Hematopoietic multipotent progenitor cell treated with erythropoietin and hydrocortisone succinate and interleukin-3 and kit ligand, for 4 days (in vitro differentiated cells): ENCODE data around the gene PLK1.
A peak's percentile ranks its signal among the peaks of the same experiment; 100 is the strongest.

Experiments
- DNase-seq: peaks from one replicate; pipeline ENCODE4 v3.0.0-alpha.2; 2015

Gene PLK1

GRCh38 chr16:23682181-23682580, 3.5 kb downstream of the PLK1 start:
- DNase-seq: peak; percentile 46

DNA sequence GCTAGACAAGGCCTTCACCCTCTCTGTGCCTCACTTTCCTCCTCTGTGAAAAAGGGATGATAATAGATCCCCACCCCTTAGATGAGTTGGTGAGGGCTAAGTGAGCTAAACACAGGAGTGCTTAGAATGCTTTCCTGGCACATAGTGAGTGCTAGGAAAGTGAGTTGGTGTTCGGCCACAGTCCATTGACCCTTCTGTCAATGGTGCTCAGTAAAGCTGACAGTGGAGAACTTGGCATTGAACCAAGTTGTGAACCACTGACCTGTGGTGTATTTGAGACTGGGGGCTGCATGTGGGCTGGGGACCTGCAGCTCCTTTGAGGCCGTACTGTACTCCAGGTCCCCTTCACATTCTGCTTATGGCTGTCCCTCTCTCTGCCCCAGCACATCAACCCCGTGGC, 4.8 kb downstream of the PLK1 start:
- no peak for DNase-seq

- no peak for DNase-seq
These were observed 8.5 kb downstream of the PLK1 start for GRCh38 chr16:23687034-23687808.

GRCh38 chr16:23689442-23690187, 10.9 kb downstream of the PLK1 start:
- DNase-seq: no peak

- no peak for DNase-seq
These were observed 12.2 kb downstream of the PLK1 start for GRCh38 chr16:23690771-23691482.

DNA sequence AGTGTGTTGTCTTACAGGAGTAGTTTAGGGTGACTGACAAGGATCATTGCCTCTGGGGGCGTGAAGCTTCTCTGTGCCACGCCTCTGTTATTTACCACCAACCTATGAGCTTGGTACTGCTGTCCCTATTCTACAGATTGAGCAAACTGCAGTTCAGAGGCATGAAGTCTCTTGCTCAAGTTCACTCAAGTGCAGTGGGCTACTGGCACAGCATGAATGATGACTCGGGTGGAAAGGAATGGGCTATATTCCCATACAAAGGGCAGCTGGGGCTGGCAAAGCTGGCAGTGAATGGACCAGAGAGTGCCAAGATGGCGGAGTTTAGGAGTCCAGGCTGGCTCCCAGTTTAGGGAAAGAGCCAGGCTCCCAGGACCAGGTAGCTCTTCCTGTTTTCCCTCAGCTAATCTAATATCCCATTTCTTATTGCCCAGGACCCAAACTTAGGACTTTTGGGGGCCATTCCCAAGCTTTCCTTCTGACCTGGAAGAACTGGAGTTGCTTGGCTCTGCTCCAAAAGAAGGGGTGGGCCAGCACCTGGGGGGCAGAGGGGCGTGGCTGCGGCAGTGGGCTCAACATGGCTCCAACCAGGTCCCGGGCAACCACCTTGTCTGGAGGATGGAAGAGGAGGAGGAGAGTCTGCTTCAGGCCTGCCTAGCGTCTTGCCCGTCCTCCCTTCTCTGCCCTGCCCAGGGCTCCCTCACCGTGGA, 12.9 kb downstream of the PLK1 start:
- DNase-seq: peak; percentile 40

DNA sequence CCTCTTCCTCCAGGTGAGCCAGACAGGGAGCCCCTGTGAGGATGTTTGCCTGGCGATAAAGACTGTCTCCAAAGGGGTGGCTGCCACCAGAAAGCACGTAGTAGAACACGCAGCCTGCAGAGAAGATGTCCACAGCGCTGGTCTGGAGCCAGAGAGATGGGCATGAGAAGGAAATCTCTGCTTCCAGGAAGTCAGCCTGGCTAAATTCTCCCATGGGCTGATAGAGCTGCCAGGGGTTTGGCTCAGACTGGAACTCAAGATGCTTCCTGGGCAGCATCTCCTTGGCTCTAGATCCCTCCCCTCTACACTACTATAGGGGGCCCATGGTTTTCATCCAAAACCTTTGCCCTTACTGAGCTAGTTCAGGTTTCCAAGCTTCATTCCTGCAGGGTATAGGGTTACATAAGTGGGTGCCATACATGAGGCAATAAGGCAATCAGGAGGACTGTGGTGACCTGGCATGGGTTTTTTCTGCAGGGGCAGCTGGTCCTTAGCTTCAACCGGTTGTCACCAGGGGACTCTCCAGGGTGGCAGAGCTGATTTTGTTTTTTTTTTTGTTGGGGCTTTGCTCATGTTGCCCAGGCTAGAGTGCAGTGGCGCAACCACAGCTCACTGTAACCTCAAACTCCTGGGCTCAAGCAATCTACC, 13.6 kb downstream of the PLK1 start:
- DNase-seq: no peak

DNA sequence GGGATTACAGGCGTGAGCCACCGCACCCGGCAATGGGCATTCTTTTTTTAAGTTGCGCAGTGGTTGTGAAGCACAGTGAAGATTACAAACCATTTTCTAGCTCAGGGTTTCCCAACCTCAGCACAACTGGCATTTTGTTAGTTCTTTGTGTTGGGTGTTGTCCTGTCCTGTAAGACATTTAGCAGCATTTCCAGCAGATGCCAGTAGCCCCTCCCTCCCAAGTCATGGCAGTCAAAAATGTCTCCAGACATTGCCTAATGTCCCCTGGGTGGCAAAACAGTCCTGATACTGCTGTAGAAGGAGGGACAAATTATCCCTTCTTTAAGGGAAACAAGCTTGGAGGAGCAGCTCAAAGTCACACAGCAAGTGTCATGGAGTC, 15.6 kb downstream of the PLK1 start:
- no peak for DNase-seq

DNA sequence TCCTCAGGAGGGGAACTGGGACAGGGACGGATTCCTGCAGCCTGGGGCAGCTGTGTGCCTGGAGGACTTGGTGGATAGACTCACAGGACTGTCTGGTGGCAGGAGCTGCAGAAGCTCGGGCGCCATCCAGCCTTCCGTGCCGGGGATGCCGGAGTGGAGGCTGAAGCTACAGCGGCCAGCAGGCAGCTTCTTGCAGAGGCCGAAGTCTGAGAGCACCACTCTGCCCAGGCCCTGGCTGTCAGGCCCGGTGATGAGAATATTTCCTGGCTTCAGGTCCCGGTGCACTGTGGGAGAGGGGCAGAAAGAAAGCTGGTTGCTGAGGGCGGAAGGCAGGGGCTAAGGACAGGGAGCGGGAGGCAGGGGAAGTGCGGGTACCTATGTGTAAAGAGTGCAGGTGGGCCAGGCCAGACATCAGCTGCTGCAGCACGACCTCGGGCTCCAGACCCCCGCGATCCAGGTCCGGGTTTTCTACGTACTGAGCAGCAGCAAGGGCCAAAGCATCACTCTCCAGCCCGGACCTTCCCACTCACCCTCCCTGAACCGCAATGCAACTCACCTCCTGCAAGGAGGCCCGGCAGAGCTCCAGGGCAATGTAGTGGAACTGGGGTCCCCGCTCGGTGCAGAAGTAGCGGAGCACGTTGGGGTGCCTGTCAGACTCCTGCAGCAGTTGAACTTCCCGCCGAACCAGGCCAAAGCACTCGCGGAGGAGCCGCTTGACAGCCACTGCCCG, 16.1 kb downstream of the PLK1 start:
- peak; percentile 42 for DNase-seq

DNA sequence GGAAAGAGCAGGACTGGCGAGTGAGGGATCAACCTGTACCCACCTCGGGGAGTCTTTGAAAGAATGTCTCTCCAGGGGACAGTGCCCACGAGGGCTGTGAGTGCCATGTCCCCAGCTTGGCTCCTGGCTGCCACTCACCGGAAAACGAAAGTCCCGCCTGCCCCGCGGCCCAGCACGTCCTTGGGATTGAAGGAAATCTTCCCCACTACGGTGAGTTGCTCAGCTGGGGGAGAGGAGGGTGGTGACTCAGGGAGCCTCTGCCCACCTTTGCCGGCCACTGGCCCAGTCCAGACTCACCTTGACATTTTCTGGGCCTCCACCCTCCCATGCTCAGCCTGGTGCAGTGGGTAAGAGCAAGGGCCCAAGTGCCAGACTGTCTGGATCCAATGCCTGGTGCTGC, 17.1 kb downstream of the PLK1 start:
- DNase-seq: no peak

- no peak for DNase-seq
These were observed 20.4 kb downstream of the PLK1 start for GRCh38 chr16:23699100-23699499.

DNA sequence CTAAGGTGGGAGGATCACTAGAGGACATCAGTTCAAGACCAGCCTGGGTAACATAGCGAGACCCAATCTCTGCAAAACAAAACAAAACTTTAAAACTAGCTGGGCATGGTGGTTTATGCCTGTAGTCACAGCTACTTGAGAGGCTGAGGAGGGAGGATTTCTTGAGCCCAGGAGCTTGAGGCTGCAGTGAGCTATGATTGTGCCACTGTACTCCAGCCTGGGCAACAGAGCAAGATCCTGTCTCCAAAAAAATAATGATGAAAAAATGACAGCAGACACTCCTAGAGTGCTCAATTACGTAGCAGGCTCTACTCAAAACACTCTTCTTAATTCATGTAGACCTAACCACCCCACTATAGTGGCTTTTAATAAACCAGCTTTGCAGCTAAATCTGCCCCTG, 21.4 kb downstream of the PLK1 start:
- no peak for DNase-seq

DNA sequence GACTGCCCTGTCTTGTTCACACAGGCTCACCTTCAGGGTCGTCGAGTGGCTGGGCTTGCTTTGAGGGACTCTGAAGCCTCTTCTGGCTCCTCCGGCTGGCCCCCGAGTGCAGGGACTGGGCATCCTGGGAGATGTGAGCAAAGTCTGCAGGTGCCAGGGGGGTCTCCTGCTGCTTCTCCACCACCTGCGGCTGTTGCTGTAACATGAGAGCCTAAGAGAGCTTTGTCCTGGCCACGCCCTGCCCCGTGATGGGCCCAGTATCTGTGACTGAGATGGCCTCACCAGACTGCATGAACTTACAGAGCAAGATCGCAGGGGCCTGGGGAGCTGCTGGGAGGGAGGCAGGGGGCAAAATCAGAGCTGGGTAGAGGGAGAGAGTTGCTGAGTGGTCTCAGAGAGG, 21.8 kb downstream of the PLK1 start:
- DNase-seq: no peak

GRCh38 chr16:23701045-23701444, 22.4 kb downstream of the PLK1 start:
- DNase-seq: no peak

DNA sequence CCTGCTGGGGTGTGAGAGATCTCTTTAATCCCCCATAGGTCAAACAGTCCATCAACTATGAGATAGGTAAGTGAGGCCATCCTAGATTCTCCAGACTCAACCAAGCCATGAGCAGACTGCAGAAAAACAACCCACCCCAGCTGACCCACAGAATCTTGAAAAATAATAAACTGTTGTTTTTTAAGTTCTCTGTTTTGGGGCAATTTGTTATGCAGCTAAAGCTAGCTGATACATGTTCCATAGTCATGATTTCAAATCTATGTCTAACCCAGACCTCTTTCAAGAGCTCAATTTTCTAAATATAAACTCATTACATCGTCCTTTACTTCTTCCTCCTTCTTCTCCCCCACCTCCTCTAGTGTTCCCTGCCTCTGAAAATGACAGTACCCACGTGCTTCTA, 24.3 kb downstream of the PLK1 start:
- DNase-seq: no peak

- DNase-seq: no peak
These were observed 26.3 kb downstream of the PLK1 start for GRCh38 chr16:23704772-23705516.

- DNase-seq: no peak
These were observed 26.8 kb downstream of the PLK1 start for GRCh38 chr16:23705517-23705902.

DNA sequence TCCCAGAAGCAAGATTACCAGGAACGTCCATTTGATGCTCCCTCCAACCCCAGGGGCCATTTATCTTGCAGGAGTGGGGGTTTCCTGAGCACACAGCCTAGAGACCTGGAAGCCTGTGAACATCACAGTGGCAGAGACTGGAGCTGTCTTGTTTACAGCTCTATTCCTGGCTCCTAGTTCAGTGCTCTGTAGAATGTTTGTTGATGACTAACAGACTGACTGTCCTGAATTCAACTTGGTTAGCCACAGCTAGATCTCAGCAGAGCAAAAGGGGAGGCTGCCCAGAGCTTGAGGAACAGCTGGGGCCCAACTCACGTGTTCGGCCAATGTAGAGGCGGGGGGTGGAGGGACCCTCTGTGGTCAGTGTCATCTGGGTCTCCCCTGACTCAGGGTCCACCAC, 27.8 kb downstream of the PLK1 start:
- no peak for DNase-seq

DNA sequence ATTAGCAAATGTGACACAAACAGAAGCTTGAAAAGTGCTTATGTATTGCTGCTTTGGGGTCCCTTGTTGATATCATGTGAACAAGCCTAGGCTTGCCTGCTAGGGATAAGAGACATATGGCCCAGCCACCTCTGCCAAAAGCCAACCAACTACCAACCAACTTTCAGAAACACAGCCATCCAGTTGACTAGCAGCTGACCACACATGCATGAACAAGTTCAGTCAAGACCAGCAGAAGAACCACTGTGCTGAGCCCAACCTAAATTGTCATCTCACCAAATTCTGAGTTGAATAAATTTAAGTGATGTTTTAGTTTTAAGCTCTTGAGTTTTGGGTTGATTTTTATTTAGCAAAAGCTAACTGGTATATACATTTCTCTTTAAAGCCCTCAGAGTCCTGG, 30.8 kb downstream of the PLK1 start:
- DNase-seq: no peak

GRCh38 chr16:23710008-23710407, 31.3 kb downstream of the PLK1 start:
- DNase-seq: no peak

GRCh38 chr16:23710504-23710903, 31.8 kb downstream of the PLK1 start:
- DNase-seq: no peak
